CD4-positive, alpha-beta T cell treated with Interleukin-15 for 1 hour (primary cell): Measurements from ENCODE around the gene FGF1.

Experiments used
- DNase-seq: peaks from one replicate; pipeline ENCODE4 v3.0.0-alpha.2; 2020

Gene FGF1

DNA sequence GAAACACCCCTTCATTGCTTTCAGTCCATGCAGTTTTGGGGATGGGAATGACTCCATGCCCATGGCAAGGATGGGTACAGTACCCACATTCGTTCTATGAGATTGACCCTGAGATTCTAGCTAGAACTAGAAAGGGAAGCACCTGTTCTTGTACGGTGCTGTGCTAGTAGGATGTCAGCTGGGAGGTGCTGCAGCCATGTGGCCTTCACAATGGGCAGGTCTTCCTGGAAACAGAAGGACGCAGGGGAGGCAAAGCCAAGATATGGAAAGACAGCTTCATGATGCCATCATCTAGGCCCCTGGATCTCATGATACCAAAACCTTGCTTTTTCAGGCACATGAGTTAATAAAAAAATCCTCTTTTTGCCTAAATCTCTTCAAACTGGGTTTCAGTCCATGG is 10.5 kb upstream of the FGF1 start:
- DNase-seq = no peak

DNA sequence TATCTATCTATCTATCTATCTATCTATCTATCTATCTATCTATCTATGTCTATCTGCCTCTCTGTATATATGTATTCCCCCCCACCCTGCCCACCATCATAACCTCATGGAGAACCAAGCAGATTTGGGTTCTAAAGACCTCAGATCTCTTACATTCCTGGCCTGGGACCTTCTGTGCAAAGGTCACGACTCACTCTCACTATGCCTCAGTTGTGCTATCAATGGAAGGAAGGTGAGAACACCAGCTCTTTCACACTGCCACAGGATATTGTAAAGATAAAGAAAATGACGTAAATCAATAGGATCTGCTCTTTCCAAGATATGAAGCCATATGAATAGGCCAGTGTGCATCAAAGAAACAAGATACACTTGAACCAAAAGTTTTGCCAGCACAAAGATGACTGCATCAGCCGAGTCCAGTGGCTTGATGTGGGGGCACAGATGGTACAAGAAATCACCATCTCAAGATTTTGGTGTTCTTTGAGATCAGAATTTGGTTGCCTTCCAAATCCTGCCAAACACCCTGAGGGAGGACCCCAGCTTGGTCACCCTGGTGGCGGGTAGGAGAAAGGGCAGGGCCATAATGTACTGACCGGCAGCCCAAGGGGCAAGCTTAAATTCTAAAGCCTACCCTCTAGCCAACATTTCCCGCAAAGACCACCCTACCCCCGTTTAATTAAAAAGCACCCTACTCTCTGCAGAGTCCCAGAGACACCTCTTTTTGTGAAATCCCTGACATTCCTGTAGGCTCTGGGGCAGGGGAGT is 8.4 kb upstream of the FGF1 start:
- no peak for DNase-seq

DNA sequence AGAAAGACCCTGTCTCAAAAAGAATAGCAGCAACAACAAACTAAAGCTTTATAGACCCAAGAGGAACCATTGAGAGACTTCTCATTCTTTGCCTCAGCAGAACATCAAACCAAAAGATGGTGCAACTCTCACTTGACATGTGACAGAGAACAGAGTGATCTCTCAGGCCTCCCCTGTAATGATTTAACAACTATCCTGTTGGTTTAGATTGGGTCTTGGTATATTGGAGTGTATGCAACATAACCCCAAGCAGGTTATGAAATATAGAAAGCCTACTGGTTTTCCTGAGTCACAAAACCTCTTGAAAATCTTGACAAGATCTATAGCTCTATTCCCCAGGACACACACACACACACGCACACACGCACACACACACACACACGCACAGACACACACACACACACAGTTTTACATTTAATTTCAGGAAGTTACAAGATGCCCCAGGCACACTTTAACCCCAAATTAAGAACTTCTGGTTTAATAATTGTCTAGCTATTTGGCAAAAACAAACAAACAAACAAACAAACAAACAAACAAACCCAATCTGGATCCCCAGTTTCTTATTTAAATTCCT is 6.5 kb upstream of the FGF1 start:
- DNase-seq = no peak

DNA sequence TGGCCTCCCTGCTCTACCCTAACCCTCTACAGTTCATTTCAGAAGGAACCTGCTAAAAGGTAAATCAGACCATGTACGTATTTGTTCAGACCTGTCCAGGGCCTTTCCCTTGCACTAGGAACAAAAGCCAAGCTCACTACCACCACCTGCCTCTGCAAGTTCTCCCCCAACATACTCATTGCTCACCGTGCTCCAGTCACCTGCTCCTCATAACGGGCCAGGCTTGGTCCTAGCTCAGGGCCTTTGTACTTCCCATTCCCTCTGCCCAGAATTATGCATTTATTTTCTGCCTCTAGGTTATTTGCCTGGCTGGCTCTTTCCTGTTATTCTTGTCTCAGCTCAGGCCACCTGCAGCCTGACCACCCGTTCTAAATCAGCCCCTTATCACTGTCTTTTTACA is 4.8 kb upstream of the FGF1 start:
- no peak for DNase-seq

DNA sequence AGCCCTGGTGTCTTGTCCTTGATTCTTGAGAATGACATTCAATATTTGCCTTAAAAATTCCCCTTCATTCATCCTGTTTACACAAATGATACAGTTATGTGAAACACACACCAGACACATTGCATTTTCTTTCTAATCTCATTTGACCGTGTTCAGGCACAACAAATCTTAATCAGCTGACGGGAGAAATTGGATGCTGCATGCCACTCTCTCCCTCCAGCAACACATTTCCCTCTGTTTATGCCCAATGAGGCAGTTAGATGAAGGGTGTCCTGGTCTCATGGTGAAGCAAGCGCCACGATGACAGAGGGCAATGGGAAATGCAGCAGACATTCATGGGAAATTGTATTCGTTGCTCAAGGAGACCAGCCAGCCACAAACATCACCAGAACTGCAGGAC is 3.2 kb upstream of the FGF1 start:
- DNase-seq = no peak

DNA sequence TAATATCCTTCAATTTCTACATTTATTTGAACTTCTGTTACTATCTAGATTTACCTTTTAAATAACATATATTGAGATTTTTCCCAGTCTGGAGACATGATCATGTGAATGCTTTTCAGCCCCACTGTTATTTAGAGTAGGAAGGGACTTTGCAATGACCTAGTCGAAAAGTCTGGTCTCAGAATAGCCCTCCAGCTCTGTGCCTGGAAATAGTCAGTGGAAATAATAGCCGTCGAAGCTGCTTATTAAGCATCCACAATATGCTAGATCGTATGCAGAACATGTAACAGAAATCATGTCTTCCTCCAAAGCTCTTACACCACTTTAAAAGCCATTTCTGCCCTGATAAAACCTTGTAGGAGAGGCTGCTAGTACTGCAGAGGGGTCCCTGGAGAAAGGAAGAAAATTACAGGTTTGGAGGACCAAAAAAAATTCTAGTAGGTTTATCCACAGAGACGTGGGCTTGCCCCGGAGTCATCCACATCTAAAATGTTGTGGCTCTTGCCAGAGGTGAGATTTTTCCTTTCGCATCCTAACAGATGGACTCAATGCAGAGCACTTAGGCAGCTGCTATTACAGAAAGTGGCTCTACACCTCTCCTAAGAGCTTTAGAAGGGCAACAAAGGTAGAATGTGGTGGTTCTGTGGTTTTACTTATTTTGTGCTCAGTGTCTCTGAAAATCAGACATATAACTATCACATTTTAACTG is 2.5 kb upstream of the FGF1 start:
- DNase-seq = no peak

DNA sequence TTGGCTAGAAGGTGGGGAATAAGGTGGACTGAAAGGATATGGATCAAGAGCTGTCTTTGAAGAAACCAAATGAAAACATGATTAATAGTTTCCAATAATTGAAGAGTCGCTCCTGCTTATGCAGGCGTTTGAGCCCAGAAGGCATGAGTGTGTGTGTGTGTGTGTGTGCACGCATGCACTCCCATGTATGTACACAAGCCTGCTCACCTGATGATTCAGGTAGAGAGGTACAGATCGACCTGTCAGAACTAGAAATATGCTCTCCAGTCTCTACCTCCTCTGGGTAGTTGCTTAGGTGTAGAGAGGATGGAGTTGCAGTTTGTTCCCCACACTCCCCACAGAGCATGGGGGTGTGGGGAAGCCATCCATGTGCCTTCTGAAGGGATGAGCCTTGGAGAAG is 1.1 kb upstream of the FGF1 start:
- no peak for DNase-seq

DNA sequence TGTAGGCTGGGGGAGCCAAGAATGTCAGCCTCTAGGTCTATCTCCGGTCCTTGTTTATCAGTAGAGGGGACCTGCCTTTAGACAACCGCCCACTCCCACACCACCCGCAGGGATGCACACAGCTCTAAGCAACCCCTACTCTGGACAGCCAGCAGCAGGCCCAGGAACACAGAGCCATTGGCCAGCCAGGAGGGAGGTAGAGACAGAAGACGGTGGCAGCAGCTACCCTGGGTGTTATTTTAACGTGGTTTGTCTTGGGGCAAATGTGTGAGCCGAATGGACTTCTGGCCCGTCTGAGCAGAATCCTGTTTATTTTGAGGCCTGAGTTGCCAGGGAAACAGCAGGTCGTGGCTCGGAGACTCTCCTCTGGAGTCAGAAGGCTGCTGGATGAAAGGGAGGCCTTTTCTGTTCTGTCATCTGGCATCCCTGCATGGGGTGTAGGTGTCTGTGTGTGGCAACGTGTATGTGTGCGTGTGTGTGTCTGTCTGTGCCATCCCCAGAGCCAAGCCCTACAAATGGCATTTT is 382 bp upstream of the FGF1 start:
- DNase-seq = no peak

DNA sequence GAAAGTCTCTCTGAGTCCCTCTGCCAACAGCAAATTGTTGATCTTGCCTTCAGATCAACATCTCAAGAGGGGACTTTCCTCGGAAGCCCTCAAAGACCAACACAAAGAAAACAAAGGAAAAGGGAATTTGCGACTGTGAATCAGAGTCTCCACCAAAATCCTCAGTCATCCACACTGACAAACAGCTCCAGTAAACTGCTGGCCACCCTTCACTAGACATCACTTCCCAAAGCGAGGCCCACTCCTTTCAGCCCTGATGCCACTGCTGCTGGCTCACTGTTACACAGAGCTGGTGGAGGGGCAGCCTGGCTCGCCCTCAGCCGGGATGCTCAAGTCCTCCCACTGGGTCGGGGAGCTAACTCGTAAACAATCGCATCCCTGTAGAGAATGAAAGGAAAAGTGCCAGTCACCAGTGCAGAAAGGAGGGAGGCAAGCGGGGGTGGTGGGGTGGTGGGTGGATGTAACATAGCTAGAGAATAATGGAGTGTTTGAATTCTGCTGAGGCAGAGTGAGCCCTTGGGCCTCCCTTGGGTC is 1.3 kb downstream of the FGF1 start:
- DNase-seq = no peak

DNA sequence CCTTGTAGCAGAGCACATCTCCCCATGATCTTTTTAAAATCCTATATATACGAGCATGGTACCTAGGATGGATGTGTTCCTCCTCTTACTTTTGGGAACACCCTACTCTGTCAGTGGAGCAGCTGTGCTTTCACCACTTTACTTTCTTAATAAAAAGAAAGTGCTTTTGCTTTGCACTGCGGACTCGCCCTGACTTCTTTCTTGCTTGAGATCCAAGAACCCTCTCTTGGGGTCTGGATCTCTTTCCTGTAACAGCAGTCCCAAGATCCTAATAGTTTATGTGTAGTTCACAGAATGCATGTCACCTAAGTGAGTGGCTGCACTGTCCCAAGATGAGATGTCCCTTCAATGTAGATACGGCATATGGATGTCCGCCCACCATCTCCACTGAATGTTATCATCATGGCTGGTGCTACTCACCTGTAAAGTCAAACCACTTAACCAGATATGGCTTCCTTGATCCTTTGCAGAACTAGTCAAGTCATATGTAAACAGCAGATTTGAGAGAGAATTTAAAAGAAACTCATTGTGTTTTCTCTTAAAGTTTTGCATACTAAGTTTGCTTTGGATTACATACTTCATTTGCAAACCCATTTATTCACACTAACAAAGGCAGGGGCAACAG is 1.9 kb downstream of the FGF1 start:
- no peak for DNase-seq

DNA sequence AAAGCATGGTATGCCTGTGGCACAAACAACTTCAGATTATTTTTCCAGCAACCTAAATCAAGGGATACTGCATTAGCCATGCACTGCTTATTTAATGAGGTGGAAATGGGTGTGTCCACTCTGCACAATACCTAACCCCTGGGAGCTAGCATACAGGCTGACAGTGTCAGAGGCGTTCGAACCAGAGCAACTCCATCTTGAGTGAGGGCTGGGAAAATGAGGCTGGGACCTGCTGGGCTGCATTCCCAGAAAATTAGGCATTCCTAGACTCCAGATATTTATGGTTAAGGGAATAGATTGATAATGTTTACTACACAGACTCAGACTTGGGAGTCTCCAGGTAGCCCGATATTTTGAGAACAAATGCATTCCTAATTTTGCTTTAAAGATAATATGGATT is 2.8 kb downstream of the FGF1 start:
- DNase-seq = no peak

DNA sequence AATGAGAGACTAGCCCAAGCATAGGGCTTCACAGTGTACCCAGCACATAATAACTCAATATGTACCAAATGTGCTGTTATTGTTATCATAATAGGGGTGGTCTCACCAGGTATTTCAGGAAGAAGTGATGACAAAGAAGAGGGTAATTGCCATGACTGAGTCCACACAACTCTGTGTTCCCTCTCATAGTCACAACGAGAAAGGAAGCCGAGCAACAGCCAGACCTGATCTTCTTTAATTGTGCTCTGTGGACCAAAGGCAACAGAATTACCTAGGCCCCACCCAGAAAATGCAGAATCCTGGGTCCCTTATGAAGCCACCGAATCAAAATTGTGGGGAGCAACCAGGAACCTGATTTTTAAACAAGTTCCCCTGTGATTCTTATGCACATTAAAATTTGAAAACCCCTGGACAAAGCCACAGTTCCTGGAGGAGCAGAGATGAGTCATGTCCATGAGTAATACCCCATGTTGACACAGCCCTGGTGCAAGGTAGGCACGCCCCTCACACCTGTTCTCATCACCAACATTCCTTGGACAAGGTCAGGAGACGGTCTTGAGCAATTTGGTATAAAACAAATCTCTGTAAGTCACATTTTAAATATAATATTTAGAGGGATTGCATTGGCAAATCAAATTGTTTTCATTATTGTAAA is 5.2 kb downstream of the FGF1 start:
- DNase-seq = no peak

DNA sequence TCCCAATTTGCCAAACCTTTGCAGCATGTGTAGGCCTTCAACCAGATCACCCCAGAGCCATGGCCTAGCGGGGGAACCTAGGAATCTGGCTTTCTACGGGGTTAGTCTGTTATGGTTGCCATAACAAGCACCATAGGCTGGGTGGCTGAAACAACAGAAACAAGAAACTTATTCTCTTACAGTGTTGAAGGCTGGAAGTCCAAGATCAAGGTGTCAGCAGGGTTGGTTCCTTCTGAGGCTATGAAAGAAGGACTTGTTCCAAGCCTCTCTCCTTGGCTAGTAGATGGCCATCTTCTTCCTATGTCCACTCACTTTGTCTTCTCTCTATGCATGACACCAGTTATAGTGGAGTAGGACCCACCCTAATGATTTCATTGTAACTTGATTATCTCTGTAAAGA is 6.1 kb downstream of the FGF1 start:
- no peak for DNase-seq

DNA sequence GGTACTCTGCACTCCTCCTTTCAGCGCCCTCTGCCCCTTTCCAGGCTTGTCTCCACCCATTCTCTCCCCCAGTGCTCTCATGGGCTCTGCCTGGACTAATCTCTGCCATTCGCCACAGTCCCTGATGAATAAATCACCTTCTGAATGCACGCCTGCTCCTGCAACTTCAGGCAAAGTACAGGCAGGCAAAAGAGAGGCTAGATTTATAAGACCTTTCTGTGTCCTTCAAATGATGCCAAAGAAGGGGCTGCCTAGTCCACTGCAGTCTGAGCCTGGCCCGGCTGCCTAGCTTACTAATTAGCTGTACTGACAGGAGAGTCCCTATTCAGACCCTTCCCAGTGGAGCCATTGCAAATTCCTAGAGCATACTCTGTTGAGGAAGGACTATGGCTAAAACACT is 7.4 kb downstream of the FGF1 start:
- no peak for DNase-seq

DNA sequence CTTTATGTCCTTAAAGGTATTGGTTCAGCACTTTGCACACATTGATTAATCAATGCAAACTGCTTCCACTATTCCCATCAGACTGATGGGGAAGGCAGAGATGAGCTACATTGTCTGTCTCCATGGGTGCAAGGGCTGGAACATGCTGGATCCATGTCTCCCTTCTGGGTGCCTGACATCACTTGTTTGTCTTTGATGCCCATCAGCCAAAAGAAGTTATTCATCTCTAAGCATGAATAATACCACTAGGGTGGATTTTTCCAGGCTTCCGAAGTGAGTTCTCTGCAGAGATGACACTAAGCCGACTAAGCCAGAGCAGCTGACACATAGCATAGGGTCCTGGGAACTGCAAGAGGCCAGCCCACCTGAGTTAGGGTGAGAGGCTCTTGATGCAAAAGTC is 8.7 kb downstream of the FGF1 start:
- no peak for DNase-seq

DNA sequence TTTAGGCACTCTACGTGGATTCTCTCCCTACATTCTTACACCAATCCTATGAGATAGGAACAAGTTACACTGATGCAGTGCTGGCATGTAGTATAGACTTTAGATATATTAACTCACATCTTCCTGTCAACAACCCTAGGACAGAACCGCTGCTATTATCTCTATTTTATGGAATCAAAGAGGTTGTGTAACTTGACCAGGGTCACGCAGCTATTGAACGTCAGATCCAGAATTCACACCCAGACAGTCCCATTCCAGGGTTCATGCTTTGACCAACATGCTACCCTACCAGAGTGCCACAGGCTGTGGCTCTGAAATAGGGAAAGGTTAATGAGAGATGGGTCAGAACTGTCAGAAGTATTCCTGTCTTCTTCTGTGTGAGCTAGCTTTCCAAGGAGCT is 9.6 kb downstream of the FGF1 start:
- no peak for DNase-seq

DNA sequence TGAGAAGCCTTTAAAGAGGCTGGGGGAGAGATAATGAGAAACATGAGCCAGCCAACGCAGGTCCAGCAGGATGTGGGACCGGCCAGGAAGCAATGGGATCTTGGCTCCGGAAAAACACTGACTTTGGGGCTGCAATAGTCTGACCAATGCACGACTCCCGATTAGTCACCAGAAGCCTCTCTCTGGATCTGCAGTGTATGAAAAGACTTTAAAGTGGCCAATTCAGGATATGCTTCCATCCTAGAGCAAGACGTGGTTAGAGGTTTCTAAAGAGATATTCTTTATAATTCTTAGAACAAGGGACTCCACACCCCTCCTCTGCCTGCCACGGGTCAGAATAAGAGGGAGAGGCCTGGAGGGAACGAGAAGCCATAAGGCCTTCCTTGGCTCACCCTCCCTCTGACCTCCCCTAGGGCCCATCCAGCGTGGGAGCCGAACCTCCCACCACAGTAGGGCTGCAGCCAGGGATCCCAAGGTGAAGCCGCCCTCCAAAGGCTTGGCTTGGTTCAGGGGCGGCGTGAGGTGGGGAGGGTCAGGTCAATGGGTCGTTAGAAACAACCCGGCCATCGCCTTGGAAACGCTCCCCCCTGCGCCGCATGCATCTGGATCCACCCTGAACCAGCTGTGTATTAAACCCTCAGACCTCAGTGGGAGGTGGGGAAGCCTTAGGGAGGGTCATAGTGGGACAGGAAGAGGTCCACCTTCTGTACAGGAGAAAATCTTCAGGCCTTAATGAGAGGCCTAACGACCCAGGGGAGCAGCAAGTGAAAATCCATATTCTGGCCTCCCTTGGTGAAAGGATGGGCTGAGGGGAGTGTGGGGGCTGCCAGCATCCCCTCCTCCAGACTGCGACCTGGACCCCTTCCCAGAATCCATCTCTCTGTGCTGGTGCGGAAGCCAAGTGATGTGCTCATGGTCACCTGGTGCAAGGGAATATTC is 11.1 kb downstream of the FGF1 start:
- no peak for DNase-seq

DNA sequence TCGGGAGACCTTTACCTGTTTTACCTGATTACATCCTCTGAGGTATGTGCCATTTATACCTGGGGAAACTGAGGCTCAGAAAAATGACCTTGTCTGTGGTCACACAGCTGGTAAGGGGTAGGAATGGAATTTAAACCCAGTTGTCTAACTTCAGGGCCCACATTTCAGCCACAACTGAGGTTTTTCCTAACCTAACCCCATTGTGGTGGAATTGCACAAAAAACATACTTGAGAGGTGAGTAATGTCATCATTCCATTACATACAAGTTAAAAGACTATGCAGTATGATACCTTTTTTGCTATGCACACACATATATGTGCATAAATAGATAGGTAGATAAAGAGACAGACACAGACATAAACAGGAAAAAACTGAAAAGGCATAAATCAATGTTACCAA is 14.1 kb downstream of the FGF1 start:
- DNase-seq = no peak

DNA sequence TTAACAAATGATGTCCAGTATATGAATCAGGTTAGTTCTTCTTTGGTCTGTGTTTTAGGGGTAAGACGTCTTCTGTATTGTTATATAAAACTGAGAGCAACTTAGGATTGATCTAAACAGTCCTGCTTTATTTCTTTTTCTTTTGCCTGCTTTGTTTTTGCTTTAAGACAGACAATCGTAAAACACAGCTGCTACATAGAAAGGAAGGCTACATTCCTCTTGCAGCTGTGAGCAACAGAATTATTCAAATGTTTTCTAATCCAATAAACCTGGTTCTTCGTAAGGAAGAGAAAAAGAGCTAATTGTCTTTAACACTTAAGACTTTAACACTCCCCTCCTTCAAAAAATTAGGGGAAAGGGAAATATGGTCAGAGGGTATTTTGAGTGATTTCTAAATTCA is 14.6 kb downstream of the FGF1 start:
- no peak for DNase-seq

DNA sequence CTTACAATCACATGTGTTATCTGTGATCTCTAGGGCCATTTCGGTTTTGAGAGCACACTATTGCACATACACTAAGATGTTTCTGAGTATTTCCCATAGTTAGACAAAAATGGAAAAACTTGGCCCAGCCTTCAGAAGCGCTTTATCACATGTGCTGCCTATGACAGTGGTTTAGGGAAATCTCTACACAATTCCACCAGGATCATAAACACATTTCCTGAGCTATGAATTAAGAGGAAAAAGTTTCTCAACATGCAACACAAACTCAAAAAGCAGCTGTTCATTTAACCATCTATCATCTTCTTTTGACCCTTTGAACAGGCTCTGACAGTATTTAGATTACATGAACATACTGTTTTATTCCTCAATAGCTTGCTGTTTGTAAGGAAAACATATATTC is 15.1 kb downstream of the FGF1 start:
- DNase-seq = no peak

DNA sequence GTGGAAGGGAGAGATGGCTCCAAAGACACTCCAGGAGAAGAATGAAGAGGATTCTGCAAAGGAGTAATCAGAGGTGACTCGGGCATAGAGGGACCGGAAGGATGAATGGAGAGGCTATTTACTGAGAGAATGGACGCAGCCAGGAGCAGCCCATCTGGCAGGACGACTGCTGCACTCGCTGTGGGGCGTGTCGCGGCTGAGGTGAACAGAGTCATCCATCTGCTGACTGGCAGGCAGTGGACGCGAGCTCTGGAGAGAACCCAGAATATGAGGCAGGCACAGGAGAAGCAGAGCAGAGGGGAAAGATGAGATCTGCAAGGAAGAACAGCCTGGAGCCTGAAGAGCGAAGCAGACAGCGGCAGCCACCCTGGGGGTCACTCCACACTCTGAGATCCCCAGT is 16.4 kb downstream of the FGF1 start:
- no peak for DNase-seq

DNA sequence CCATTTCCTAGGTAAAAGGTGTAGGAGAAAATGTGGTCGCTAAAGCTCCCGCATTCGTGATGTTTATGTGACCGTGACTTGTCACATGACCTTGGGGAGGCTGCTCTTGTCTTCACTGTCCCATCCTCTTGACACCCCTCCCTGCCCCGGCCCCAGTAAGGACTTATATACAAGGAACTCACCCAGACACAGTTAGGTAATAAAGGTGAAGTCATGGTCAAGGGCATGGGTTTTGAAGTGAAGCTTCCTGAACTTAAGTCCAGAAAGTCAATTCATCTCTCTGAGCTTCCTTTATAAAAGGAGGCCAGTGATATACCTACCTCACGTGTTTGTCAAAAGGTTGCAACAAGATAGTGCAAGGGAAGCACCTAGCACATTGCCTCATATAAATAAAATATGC is 17.6 kb downstream of the FGF1 start:
- no peak for DNase-seq
